KG1 (cell line): Measurements from ENCODE around the gene BICC1.

Source experiments
- DNase-seq: peaks from one replicate; lab custom pipeline; 2025; lab: John Stamatoyannopoulos, UW

BICC1 gene

GRCh38 chr10:58512491-58513187 lies at the start of gene BICC1:
BICC1 (plus strand) TSS chr10:58512872; CDS start chr10:58513144, 272 bp downstream.
- no peak for DNase-seq

DNA sequence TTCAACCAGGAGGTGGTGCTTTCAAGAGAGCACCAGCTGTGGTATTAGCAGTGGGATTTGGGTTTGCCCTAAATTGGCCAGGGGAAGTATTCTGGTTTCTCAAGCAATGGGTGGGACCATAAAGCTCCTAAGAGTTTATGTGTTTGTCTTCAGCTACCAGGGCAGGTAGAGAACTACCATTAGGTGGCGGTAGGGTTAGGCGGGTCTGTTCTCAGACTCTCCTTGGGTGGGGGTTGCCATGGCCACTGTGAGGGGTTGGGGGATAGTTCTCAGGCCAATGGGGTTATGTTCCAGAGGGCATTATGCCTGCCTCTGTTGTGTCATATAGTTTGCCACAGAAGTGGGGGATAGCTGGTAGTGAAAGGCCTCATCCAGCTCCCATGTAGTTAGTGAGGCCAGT lies 47.7 kb upstream of the BICC1 start:
- DNase-seq, result no peak

- DNase-seq, result no peak
These were observed 47.0 kb upstream of the BICC1 start for GRCh38 chr10:58465629-58466028.

GRCh38 chr10:58467931-58468635 lies 44.6 kb upstream of the BICC1 start:
- no peak for DNase-seq

DNA sequence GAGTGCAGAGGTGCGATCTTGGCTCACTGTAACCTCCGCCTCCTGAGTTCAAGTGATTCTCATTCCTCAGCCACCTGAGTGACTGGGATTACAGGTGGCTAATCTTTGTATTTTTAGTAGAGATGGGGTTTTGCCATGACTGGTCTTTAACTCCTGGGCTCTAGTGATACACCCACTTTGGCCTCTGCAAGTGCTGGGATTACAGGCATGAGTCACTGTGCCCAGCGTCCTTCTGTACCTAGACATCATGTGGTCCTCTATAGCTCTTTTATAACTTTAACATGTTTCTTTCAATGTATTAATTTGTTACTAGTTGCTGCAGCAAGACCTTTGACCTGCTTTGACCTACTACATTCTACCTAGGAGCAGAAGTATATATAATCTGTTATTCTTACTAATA lies 38.7 kb upstream of the BICC1 start:
- no peak for DNase-seq

DNA sequence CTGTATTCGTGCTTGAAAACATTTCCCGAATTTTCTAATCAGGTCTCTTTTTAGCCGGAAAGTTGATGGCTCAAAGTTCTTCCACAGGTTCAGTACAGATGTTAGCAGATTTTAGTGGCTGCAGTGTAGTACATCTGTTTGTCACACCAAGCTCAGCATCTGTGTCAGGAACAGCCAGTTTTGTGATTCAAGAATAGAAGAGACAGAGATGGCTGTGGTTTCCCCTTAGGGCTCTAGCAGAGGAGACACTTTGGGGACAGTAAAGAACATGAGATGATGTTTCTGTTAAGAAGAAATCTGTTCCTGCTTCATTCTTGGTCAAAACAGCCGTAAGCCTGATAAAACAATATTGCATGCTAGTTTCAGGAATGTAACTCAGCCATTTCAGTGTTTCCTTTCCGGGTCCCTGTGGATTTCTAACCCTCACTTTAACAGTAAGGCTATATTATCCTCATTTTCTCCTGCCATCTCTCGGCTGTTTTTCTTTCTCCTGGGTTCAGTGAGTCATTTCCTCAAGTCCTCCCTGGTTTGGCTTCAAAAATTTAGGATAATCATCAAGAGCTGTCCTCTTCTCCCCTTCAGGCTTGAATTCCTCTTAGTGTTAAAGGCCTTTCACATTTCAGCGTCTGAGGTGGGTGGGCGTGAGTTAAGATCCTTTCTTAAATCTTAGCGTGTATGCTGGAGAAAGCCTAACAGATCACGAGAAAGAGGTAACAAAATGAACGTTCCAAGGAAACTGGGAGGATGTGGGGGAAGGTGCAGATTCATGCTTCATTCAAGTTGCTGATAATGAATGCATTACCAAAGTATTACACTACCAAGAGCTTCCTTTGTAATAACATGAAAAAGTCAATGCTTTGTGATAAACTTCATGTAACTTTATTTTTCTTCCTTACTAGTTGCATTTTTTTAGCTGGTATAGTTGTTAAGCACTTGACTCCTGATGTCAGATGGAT lies 37.1 kb upstream of the BICC1 start:
- DNase-seq, result no peak

GRCh38 chr10:58477122-58477521 lies 35.5 kb upstream of the BICC1 start:
- no peak for DNase-seq

GRCh38 chr10:58477902-58478301 lies 34.8 kb upstream of the BICC1 start:
- DNase-seq, result no peak

GRCh38 chr10:58479045-58479444 lies 33.6 kb upstream of the BICC1 start:
- no peak for DNase-seq

DNA sequence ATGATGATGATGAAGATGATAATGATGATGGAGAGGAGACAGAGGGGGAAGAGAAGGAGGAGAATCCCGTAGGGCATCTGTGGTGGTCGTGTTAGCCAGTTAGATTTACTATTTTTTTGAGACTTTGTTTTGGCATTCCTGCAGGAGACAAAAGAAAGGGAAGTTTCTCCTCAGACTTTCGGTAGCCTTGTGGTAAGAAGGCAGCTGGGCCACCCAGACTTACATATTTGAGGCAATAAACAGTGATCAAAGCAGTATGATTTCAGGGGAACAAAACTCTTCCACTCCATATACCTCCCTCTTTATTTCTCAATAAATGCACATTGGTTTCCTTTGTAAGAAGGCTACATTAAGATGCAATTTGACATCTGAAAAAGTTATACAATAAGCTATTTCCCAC lies 32.4 kb upstream of the BICC1 start:
- no peak for DNase-seq

DNA sequence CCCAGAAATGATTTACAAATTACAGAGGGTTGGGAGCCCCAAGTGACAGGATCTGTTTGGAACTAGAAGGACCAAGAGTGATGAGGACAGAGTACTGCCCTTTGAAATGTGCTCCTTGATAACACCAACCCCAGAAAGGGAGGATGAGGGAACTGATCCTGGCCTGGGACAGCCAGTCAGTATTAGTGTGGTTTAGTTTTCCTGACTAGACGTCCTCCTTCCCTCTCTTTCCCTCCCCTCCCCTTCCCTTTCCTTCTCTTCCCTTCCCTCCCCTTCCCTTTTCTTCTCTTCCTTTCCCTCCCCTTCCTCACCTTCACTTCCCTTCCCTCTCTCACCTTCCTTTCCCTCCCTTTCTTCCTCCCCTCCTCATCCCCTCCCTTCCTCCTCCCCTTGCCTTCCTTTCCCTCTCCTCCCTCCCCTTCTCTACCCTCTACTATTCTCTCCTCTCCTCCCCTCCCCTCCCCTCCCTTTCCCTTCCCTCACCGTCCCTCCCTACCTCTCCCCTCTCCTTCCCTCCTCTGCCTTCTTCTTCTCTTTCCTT lies 31.0 kb upstream of the BICC1 start:
- DNase-seq, result no peak

DNA sequence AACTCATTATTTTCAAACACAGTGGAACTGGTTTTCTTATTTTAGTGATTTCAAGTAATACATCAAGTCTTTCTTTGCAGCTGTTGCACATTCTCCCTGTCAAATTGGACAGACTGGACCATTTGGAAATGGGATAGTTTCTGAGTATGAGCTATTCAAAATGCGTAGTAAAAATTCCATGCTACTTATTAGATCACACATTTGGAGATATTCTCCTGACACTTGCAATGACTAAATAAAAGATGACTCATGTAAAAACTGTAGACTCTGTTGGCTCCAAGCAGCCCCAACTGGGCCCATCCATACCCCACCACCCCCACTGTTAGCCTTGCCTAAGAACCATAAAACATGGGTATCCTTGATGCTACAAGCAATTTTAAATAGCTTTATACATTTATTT lies 25.9 kb upstream of the BICC1 start:
- no peak for DNase-seq

DNA sequence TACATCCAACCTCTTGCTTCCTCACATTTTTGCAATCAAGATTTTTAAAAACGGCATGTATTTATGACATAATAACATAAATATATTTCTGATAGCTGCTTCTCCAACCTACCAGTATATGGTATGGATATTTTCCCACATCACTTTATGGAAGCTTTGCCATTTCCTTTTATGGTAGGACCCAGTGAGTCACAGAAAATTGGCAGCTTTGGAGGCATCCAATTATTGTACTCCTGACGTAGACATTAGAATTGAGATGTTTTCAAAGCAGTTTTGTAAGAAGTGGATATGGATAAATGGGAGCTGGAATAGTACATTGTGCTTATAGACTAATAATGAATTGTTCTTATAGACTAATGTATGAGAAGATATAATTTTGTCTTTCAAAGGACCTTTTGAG lies 23.8 kb upstream of the BICC1 start:
- no peak for DNase-seq

DNA sequence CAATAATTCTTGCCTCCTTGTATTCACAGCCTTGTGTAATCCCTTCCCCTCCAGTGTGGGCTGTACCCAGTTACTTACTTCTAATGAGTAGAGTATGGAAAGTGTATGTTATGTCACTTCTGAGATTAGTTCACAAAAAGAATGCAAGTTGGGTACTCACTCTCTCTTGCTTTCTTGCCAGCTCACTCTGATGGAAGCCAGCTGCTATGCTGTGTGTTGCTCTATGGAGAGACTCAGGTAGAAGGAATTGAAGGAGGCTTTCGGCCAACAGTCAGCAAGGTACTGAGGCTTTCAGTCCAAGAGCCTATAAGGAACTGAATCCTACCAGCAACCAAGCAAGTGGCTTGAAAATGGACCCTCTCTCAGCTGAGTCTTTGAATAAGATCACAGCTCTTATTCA lies 9.7 kb upstream of the BICC1 start:
- DNase-seq, result no peak

DNA sequence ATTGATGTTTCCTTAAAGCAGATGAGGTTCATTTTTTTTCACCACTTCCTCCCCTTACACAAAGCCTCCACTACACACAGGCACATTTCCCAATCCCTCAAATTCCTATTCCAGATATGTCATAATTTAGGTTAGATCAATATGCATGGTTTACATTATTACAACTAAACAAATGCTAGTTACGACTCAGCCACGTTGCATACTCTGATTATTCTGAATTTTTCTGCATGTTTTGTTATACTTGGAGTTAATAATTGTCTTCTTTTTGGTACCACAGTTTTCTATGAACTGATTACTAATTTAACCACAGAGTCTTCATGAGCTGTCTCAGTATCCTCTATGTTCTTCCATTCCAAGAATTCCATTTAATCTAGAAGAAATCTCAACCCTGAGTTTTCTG lies 4.4 kb upstream of the BICC1 start:
- DNase-seq, result no peak

DNA sequence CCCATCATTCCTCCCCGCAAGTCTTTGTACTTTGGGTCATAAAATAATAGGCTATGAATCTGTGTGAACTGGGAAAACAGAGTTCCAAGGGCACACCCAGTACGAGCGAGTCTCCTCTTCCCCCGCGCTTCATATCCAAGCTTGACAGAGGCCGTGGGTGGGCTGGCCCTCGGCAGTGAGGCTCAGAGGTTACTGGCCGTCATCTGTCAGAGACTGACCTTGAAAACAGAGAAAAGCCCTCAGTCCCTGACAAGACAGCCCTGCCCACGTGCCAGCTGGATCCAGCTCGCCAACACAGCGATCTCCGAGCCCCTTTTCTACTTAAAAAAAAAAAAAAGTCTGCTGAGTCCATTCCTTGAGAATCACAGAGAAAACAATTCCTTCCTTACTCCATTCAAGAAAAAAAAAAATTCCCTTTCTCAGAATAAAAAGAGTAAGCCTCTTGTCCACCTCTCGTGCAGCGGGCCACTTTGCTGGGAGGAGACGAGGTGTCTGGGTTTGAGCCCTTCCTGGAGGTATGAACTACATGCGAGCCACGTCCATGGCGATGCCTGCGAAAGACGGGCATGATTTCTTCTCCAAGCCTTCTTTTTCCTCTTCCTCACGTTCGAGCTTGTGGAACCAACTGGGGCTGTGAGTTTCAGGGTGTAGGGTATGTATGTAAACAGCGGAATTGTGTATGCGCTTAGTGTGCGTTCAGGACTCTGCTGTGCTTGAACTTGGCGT lies 744 bp upstream of the BICC1 start:
- no peak for DNase-seq

- DNase-seq, result no peak
These were observed 777 bp downstream of the BICC1 start for GRCh38 chr10:58513188-58514110.

DNA sequence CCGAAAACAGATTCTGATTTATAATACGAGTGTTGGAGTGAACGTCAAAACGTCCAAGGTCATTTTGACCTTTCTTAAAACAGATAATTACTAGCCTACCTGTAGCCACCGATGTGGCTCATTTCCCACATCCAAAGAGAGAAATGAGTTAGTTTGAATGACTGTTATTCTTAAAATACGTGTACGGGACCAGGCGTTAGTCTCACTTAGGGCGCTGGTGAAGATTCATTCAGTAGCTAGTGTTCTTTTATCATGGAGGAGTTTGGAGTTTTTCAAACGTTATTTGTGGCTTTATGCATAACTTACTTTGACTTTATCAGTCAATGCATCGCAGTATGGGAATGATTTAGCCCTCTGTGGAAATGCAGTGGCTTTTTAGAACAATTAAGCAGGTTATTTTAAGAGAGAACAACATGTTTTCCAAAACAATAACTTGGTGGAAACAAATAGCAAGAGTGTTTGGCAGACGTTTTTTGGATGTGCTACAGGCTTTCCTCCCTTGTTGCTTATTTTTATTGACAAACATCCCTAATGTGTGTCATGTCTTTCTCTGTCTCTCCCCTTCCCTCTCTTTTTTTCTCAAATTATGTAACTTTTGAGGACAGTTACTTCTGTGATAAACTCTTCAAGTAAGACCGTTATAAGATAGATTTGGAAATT lies 1.6 kb downstream of the BICC1 start:
- no peak for DNase-seq

- no peak for DNase-seq
These were observed 2.7 kb downstream of the BICC1 start for GRCh38 chr10:58515291-58515941.

DNA sequence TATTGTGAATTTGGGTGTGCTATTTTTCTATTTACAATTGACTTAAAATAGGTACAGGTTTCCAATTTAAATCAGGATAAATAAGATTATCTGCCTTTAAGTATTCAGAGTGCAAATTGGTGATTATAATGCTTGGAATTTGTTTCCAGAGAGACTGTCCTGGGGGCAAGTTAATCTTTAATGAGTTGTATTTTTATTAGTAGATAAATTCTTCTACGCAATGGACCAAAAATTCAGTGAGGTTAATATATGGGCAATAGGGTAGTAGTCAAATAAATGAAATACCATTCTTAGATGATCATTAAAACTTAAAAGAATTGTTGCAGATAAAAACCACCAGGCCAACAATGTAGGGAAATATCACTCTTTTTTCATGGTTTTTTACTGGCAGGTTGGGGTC lies 3.4 kb downstream of the BICC1 start:
- DNase-seq, result no peak
